Activated CD4-positive, alpha-beta T cell treated with anti-CD3 and anti-CD28 coated beads for 24 hours (primary cell): Measurements from ENCODE around the gene HRCT1.
"Not testable (repeated sequence)": the region's sequence is repeated elsewhere in the genome, so short reads cannot be mapped to it uniquely, and the experiment has no call there.

Experiments used
- DNase-seq, 2 donors: peaks; one replicate each; pipeline ENCODE4 v3.0.0-alpha.2; 2020; ENCODE audit warnings: low read depth in 2 of 2

HRCT1 gene

GRCh38 chr9:35896570-35896969 is 9.4 kb upstream of the HRCT1 start:
- DNase-seq, result no peak

- DNase-seq, result not testable (repeated sequence)
These were observed 8.5 kb upstream of the HRCT1 start for GRCh38 chr9:35897376-35898099.

- no peak for DNase-seq
These were observed 7.7 kb upstream of the HRCT1 start for GRCh38 chr9:35898337-35898736.

GRCh38 chr9:35899021-35899420 is 7.0 kb upstream of the HRCT1 start:
- DNase-seq, result no peak

GRCh38 chr9:35903049-35903448 is 3.0 kb upstream of the HRCT1 start:
- DNase-seq, result peak in 1 of 2 donors; percentile 28

GRCh38 chr9:35904338-35904737 is 1.7 kb upstream of the HRCT1 start:
- DNase-seq, result no peak

GRCh38 chr9:35905051-35905781 is 786 bp upstream of the HRCT1 start:
- no peak for DNase-seq

- DNase-seq, result no peak
These were observed 1.1 kb downstream of the HRCT1 start for GRCh38 chr9:35906923-35907699.

GRCh38 chr9:35907711-35908503 is 1.9 kb downstream of the HRCT1 start:
- no peak for DNase-seq

GRCh38 chr9:35908504-35909125 is 2.6 kb downstream of the HRCT1 start:
- DNase-seq, result no peak

- DNase-seq, result no peak
These were observed 3.3 kb downstream of the HRCT1 start, which contains the start of gene SPAAR for GRCh38 chr9:35909274-35909673. Gene SPAAR (plus strand): TSS chr9:35909490. CDS start chr9:35910464, 974 bp downstream.

- no peak for DNase-seq
These were observed 3.9 kb downstream of the HRCT1 start for GRCh38 chr9:35909687-35910612.

- DNase-seq, result peak in 1 of 2 donors; percentile 14
These were observed 4.8 kb downstream of the HRCT1 start for GRCh38 chr9:35910613-35911359.

- DNase-seq, result no peak
These were observed 5.7 kb downstream of the HRCT1 start for GRCh38 chr9:35911690-35912089.

GRCh38 chr9:35912791-35913400 is 6.9 kb downstream of the HRCT1 start:
- DNase-seq, result no peak

- not testable (repeated sequence) for DNase-seq
These were observed 7.4 kb downstream of the HRCT1 start for GRCh38 chr9:35913429-35913828.

- DNase-seq, result no peak
These were observed 8.4 kb downstream of the HRCT1 start for GRCh38 chr9:35914301-35914807.

- no peak for DNase-seq
These were observed 9.8 kb downstream of the HRCT1 start for GRCh38 chr9:35915681-35916294.
